ENCODE results near the gene WDR45B. TPM values are rescaled to one million over a fixed set of nuclear protein-coding genes. Genes with fewer than 3 reads are reported as not detected.
"Not testable (repeated sequence)": the region's sequence is repeated elsewhere in the genome, so short reads cannot be mapped to it uniquely, and the experiment has no call there.

The WDR45B gene
- total RNA-seq, 1 donor from 2014 or later, result 65.3 TPM

GRCh38 chr17:82587234-82588086 is 60.8 kb downstream of the WDR45B start:
- DNase-seq (ENCODE audit: low spot score), result no peak

- no peak for DNase-seq (ENCODE audit: low spot score)
These were observed 61.5 kb downstream of the WDR45B start for GRCh38 chr17:82586576-82587233.

- not testable (repeated sequence) for DNase-seq (ENCODE audit: low spot score)
These were observed 62.2 kb downstream of the WDR45B start for GRCh38 chr17:82585935-82586575.

- DNase-seq (ENCODE audit: low spot score), result no peak
These were observed 64.5 kb downstream of the WDR45B start for GRCh38 chr17:82583720-82584234.

GRCh38 chr17:82582709-82583108 is 65.5 kb downstream of the WDR45B start:
- no peak for DNase-seq (ENCODE audit: low spot score)

- no peak for DNase-seq (ENCODE audit: low spot score)
These were observed 66.0 kb downstream of the WDR45B start for GRCh38 chr17:82582213-82582612.

GRCh38 chr17:82579969-82580368 is 68.3 kb downstream of the WDR45B start:
- DNase-seq (ENCODE audit: low spot score), result not testable (repeated sequence)

DNA sequence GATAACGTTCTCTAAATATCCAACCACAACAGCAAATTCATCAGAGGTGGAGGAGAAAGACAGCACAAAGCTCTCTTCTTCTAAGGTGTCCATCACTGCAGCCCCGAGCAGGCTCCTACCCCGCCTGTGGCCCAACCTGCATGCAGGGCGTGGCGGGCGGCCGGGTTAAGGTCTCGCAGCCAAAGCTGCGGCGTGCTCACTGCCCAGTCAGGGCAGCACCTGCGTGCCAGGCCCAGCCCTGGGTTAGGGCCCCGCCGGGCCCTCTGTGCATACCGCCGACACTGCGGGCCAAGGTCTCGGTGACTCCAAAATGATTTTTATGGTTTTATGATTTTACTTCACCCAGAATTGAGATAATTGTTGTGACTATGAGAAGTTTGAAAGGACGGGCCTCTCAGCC is 70.9 kb downstream of the WDR45B start:
- no peak for DNase-seq (ENCODE audit: low spot score)

DNA sequence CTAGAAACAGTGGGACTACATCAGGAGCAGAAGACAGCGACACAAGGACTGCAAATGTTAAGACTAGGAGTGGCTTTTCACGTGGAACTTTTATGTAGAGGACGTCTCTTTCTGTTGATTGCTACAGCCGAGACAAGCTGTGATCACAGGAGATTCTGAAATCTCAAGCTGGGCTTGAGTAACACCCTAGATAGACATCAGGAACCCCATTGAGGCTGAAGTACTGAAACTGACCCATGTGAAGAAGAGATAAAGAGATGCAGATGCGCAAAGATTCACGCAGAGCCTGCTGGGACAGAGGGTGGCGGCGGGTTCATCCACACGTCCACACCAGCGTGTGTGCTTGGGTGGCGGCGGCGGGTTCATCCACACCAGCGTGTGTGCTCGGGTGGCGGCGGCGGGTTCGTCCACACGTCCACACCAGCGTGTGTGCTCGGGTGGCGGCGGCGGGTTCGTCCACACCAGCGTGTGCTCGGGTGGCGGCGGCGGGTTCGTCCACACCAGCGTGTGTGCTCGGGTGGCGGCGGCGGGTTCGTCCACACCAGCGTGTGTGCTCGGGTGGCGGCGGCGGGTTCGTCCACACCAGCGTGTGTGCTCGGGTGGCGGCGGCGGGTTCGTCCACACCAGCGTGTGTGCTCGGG is 72.5 kb downstream of the WDR45B start:
- DNase-seq (ENCODE audit: low spot score), result not testable (repeated sequence)

- no peak for DNase-seq (ENCODE audit: low spot score)
These were observed 74.2 kb downstream of the WDR45B start for GRCh38 chr17:82574041-82574440.

- no peak for DNase-seq (ENCODE audit: low spot score)
These were observed 76.4 kb downstream of the WDR45B start for GRCh38 chr17:82571855-82572254.

- no peak for DNase-seq (ENCODE audit: low spot score)
These were observed 78.0 kb downstream of the WDR45B start for GRCh38 chr17:82570277-82570676.

- no peak for DNase-seq (ENCODE audit: low spot score)
These were observed 78.6 kb downstream of the WDR45B start for GRCh38 chr17:82569621-82570020.

- no peak for DNase-seq (ENCODE audit: low spot score)
These were observed 79.2 kb downstream of the WDR45B start for GRCh38 chr17:82568997-82569393.

- no peak for DNase-seq (ENCODE audit: low spot score)
These were observed 81.0 kb downstream of the WDR45B start for GRCh38 chr17:82567286-82567685.

DNA sequence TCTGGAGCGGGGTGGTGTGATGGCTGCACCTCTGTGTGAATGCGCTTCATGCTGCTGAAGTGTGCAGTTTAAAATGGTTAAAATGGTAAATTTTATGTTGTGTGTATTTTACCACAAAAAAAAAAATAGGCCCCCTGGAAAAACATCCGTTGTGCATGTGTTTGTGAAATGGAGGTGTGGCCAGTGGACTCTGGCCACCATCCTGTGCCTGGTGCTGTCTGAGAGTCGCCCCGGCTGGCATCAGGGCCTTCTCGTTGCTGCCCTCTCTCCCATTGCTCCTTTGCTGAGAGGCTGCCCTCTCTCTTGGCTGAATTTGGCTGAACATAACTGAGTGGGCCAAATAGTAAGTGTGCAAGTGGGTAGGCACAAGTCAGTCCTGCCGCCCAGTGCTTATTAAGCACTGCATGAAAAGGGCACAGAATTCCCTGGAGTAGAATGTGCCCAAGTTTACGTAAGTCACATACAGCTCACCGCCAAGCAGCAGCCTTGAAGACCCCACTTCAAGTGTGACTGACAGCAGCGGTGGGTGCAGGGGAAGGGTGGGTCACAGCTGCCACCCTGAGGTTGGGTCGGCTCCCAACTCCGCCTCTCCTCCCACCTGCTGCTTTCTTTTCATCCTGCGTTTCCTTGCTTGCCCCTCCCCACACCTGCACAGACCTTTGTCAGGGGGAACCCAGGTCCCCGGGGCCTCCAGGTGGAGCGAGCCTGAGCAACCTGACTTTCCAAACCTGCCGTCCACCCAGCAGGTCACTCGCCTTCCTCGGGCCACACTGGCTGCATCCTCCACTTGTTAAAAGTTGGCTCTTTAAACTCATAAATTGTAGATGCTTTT is 81.9 kb downstream of the WDR45B start:
- DNase-seq (ENCODE audit: low spot score), result no peak

DNA sequence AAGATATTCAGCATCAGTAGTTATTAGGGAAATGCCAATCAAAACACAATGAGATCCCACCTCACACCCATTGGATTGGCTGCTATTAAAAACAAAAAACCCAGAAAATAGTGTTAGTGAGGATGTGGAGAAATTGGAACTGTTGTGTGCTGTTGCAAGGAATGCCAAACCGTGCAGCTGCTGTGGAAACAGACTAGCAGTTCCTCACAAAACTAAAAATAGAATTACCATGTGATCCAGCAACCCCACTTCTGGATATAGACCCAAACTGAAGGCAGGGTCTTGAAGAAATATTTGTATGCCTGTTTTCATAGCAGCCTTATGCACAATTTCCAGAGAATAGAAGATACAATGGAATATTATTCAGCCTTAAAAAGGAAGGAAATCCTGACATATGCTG is 82.7 kb downstream of the WDR45B start:
- no peak for DNase-seq (ENCODE audit: low spot score)
